ENCODE measurements around the gene PLEKHM2.

Gene PLEKHM2

DNA sequence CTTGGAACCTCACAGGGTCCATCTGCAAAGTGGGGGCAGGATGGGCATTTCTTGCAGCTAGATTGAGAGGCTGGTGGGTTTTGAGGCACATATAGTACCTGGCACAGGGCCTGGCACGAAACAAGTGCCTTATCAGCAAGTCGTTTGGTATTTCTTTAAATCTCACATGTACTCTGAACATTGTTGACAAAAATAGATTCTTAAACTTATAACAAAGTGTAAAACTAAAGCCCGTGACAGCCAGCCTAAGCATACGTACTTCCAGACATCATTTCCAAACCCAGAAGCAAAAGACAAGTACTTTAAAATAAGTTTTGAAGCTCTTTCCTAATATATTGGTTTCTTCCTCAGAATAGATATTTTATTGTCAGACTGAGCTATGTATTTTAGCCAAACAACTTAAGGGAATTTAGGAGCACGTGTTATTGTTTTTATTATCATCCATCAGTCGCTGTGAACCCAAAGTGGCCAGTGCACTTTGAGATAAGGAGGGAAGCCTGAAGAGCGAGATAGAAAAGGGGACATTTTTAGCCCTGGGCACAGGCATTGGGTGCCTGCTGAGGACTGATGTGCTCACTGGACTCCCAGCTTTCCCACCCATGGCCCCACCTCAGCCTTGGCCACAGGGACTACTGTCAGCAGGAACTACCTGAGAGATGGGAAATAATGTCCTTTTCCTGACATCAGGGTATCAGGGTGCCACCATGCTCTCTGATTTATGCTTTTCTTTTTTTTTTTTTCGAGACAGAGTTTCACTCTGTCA is 77.4 kb downstream of the PLEKHM2 start:
- no peak for DNase-seq

- no peak for DNase-seq
Observed at GRCh38 chr1:15762546-15762945, 78.4 kb downstream of the PLEKHM2 start.

DNA sequence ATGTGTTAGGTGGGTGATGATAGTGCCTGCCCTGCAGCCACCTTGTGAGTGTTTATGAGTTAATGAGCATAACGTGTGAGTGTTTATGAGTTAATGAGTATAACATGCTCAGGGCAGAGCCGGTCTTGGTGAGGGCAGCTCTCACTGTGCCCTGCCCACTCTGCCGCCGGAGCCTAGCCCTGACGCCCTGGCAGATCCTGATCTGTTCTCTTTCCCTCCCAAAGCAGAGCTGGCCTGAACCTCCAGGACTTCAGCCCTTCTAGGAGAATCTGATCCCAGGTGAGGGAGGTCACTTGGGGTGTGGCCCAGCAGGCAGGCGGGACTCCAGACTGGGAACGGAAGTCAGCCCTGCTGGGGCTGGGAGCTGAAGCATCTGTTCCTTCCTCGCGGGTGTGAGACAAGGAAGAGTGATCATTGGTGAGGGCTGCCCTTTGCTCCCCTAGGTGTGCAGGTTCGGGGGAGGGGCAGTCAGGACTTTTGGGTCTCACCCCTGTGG is 80.2 kb downstream of the PLEKHM2 start:
- no peak for DNase-seq

GRCh38 chr1:15764890-15765289 is 80.8 kb downstream of the PLEKHM2 start:
- DNase-seq, result no peak

DNA sequence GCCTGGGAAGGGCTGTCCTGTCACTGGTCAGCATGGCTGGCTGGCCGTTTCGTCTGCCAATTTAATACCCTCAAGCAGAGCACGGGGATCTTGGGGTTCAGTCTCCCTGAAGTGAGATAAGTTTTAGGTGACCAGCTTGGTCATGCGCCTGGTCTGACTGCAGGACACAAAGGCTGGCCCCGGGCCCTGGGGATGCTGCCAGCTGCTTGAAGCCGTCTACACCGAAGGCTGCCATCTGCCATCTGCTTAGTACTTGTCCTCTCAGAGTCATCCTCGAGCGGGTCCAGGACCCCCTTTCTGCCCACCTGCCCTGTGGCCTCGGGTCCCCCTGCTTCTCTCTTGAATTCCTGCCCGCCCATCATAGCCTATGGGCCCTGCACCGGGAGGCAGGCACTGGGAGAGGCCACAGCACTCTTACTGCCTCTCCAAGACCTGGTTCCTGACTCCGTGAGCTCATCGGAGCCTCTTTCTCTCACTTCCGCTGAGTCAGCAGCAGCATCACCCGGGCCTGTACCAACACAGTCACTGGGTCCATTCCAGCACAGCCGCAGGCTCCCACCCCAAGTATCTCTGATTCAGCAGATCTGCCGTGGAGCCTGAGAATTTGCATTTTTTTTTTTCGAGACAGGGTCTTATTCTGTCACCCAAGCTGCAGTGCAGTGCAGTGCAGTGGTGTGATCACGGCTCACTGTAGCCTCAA is 81.5 kb downstream of the PLEKHM2 start:
- DNase-seq, result no peak

- DNase-seq, result no peak
Observed at GRCh38 chr1:15767941-15768340, 83.8 kb downstream of the PLEKHM2 start.

DNA sequence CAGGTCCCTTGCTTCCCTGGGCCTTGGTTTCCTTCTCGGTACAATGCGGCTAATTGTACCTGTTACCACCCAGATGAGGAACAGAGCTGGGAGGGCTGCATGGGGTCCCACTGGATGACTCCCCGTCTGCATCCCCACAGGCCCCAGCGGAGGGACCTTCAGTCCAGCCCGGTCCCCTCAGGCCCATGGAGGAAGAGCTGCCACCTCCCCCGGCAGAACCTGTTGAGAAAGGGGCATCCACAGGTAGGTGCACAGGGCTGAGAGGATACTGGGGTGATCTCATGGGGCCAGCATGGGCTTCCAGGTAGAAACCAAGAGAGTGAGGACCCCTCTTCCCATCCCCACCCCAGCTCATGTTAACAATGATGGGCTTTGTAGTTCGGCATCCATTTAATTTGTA is 84.3 kb downstream of the PLEKHM2 start:
- DNase-seq, result no peak

DNA sequence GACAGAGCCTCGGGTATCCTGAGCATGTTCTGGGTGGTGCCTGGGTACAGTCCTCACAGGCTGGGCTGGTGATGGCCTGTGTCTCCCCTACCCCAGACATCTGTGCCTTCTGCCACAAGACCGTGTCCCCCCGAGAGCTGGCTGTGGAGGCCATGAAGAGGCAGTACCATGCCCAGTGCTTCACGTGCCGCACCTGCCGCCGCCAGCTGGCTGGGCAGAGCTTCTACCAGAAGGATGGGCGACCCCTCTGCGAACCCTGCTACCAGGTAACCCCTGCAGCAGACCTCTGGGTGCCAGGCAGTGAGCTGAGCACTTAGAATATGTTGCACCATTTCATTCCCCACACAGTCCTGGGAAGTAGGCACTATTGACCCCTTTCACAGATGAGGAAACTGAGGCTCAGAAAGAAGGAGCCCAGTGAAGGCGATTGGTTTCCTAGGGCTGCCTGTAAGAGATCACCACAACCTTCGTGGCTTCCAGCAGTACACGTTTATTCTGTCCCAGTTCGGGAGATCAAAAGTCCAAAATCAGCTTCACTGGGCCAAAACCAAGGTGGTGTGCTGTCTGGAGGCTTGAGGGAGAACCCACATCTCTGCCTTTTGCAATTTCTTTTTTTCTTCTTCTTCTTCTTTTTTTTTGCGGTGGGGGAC is 86.3 kb downstream of the PLEKHM2 start:
- no peak for DNase-seq

GRCh38 chr1:15771836-15772515 is 87.9 kb downstream of the PLEKHM2 start:
- no peak for DNase-seq

DNA sequence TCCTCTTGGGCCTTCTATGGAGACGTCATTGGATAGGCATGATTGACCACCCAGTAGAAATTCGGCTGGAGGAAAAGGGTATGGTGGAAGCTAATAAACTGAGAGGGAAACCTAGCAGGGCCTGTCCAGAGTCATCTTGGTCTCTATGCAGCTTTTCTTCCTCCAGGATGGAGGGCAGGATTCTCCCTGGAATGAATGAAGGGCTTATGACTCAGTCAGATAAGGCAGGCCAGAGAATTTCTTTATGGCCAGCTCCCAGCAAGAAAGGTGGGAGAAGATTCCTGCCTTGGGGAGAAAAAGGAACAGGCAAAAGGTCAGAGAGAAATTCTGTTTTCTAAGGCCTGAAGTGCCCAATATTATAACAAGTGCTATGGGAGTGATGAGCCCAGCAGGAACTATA is 91.6 kb downstream of the PLEKHM2 start:
- DNase-seq, result no peak

- peak in 2 of 4 experiments; percentile 8 to 38 for DNase-seq
Observed at GRCh38 chr1:15777909-15778707, 94.0 kb downstream of the PLEKHM2 start.
